ENCODE results near the gene SIX2. TPM values are rescaled to one million over a fixed set of nuclear protein-coding genes. Genes with fewer than 3 reads are reported as not detected.
A peak's percentile ranks its signal among the peaks of the same experiment; 100 is the strongest.
"Not testable (repeated sequence)": the region's sequence is repeated elsewhere in the genome, so short reads cannot be mapped to it uniquely, and the experiment has no call there.

The SIX2 gene
- not detected in 2 replicates for total RNA-seq

- Mint-ChIP-seq H3K36me3 (ENCODE audit: low read depth) (no peaks in the 10 kb centered on the region), H3K9me3 (no peaks in the 10 kb centered on the region), H3K4me1 (ENCODE audit: low read depth) (no peaks in the 10 kb centered on the region), H3K27me3 (ENCODE audit: insufficient read depth) (peaks cover 69% of the 10 kb centered on the region), H3K4me3 (peak within 1 kb of the TSS; percentile 71), H3K27ac (no peak within 1 kb of the TSS)
- intact Hi-C loops (cut with micrococcal nuclease) = no loop called here
- no peak for DNase-seq (ENCODE audit: low spot score)
These were observed at the start of gene SIX2 for GRCh38 chr2:45009303-45009927. TSS of gene SIX2 (minus strand) at chr2:45009452. CDS start at chr2:45009110, 342 bp downstream.

- no peaks in the 10 kb centered on the region for H3K27me3 Mint-ChIP-seq (ENCODE audit: insufficient read depth)
- no peaks in the 10 kb centered on the region for H3K9me3 Mint-ChIP-seq
- intact Hi-C loops (cut with micrococcal nuclease) = no loop called here
- no peaks in the 10 kb centered on the region for H3K36me3 Mint-ChIP-seq (ENCODE audit: low read depth)
- no peak overlapping the region for H3K4me3 Mint-ChIP-seq
- H3K4me1 Mint-ChIP-seq (ENCODE audit: low read depth) = no peaks in the 10 kb centered on the region
- H3K27ac Mint-ChIP-seq = no peak overlapping the region
- no peak for DNase-seq (ENCODE audit: low spot score)
These were observed 45.9 kb upstream of the SIX2 start for GRCh38 chr2:45055162-45055605.

GRCh38 chr2:45053966-45054365 is 44.7 kb upstream of the SIX2 start:
- intact Hi-C loops (cut with micrococcal nuclease) = no loop called here
- no peak for DNase-seq (ENCODE audit: low spot score)
- Mint-ChIP-seq H3K4me3 (no peak overlapping the region), H3K9me3 (no peaks in the 10 kb centered on the region), H3K27me3 (ENCODE audit: insufficient read depth) (no peaks in the 10 kb centered on the region), H3K4me1 (ENCODE audit: low read depth) (no peaks in the 10 kb centered on the region), H3K27ac (no peak overlapping the region), H3K36me3 (ENCODE audit: low read depth) (no peaks in the 10 kb centered on the region)

GRCh38 chr2:45052388-45052928 is 43.2 kb upstream of the SIX2 start:
- no peak for DNase-seq (ENCODE audit: low spot score)
- Mint-ChIP-seq H3K27ac (no peak overlapping the region), H3K36me3 (ENCODE audit: low read depth) (no peaks in the 10 kb centered on the region), H3K4me1 (ENCODE audit: low read depth) (no peaks in the 10 kb centered on the region), H3K9me3 (no peaks in the 10 kb centered on the region), H3K27me3 (ENCODE audit: insufficient read depth) (no peaks in the 10 kb centered on the region), H3K4me3 (no peak overlapping the region)
- intact Hi-C loops (cut with micrococcal nuclease) = no loop called here

- H3K9me3 Mint-ChIP-seq = no peaks in the 10 kb centered on the region
- no peaks in the 10 kb centered on the region for H3K27me3 Mint-ChIP-seq (ENCODE audit: insufficient read depth)
- intact Hi-C loops (cut with micrococcal nuclease) = loop anchor here (10.0 kb wide), 1 partner anchor 65 kb away; no protein-coding TSS in a partner anchor
- H3K27ac Mint-ChIP-seq = no peak overlapping the region
- no peak overlapping the region for H3K4me3 Mint-ChIP-seq
- H3K4me1 Mint-ChIP-seq (ENCODE audit: low read depth) = no peaks in the 10 kb centered on the region
- no peaks in the 10 kb centered on the region for H3K36me3 Mint-ChIP-seq (ENCODE audit: low read depth)
- DNase-seq (ENCODE audit: low spot score) = no peak
These were observed 40.5 kb upstream of the SIX2 start for GRCh38 chr2:45049569-45050336.

- H3K36me3 Mint-ChIP-seq (ENCODE audit: low read depth) = no peaks in the 10 kb centered on the region
- H3K4me3 Mint-ChIP-seq = no peak overlapping the region
- intact Hi-C loops (cut with micrococcal nuclease) = loop anchor here (10.0 kb wide), 1 partner anchor 68 kb away; no protein-coding TSS in a partner anchor
- H3K27me3 Mint-ChIP-seq (ENCODE audit: insufficient read depth) = peaks cover 3% of the 10 kb centered on the region
- H3K4me1 Mint-ChIP-seq (ENCODE audit: low read depth) = no peaks in the 10 kb centered on the region
- no peak overlapping the region for H3K27ac Mint-ChIP-seq
- no peak for DNase-seq (ENCODE audit: low spot score)
- no peaks in the 10 kb centered on the region for H3K9me3 Mint-ChIP-seq
These were observed 38.0 kb upstream of the SIX2 start for GRCh38 chr2:45047301-45047700.

GRCh38 chr2:45046786-45047185 is 37.5 kb upstream of the SIX2 start:
- Mint-ChIP-seq H3K27ac (no peak overlapping the region), H3K4me3 (no peak overlapping the region), H3K36me3 (ENCODE audit: low read depth) (no peaks in the 10 kb centered on the region), H3K27me3 (ENCODE audit: insufficient read depth) (peaks cover 3% of the 10 kb centered on the region), H3K9me3 (no peaks in the 10 kb centered on the region), H3K4me1 (ENCODE audit: low read depth) (no peaks in the 10 kb centered on the region)
- DNase-seq (ENCODE audit: low spot score) = no peak
- intact Hi-C loops (cut with micrococcal nuclease) = loop anchor here (10.0 kb wide), 1 partner anchor 68 kb away; no protein-coding TSS in a partner anchor

- intact Hi-C loops (cut with micrococcal nuclease) = loop anchor here (10.0 kb wide), 1 partner anchor 69 kb away; no protein-coding TSS in a partner anchor
- H3K27me3 Mint-ChIP-seq (ENCODE audit: insufficient read depth) = peaks cover 3% of the 10 kb centered on the region
- H3K36me3 Mint-ChIP-seq (ENCODE audit: low read depth) = no peaks in the 10 kb centered on the region
- H3K9me3 Mint-ChIP-seq = no peaks in the 10 kb centered on the region
- DNase-seq (ENCODE audit: low spot score) = no peak
- no peaks in the 10 kb centered on the region for H3K4me1 Mint-ChIP-seq (ENCODE audit: low read depth)
- H3K4me3 Mint-ChIP-seq = no peak overlapping the region
- no peak overlapping the region for H3K27ac Mint-ChIP-seq
These were observed 36.5 kb upstream of the SIX2 start for GRCh38 chr2:45045706-45046105.

GRCh38 chr2:45044916-45045315 is 35.7 kb upstream of the SIX2 start:
- DNase-seq (ENCODE audit: low spot score) = no peak
- H3K27ac Mint-ChIP-seq = no peak overlapping the region
- H3K36me3 Mint-ChIP-seq (ENCODE audit: low read depth) = no peaks in the 10 kb centered on the region
- intact Hi-C loops (cut with micrococcal nuclease) = loop anchor here (10.0 kb wide), 1 partner anchor 70 kb away; no protein-coding TSS in a partner anchor
- H3K4me1 Mint-ChIP-seq (ENCODE audit: low read depth) = no peaks in the 10 kb centered on the region
- H3K9me3 Mint-ChIP-seq = no peaks in the 10 kb centered on the region
- no peak overlapping the region for H3K4me3 Mint-ChIP-seq
- H3K27me3 Mint-ChIP-seq (ENCODE audit: insufficient read depth) = peaks cover 3% of the 10 kb centered on the region

- H3K36me3 Mint-ChIP-seq (ENCODE audit: low read depth) = no peaks in the 10 kb centered on the region
- intact Hi-C loops (cut with micrococcal nuclease) = loop anchor here (10.0 kb wide), 1 partner anchor 72 kb away; no protein-coding TSS in a partner anchor
These were observed 33.9 kb upstream of the SIX2 start for GRCh38 chr2:45043174-45043573.

GRCh38 chr2:45042401-45042800 is 33.1 kb upstream of the SIX2 start:
- intact Hi-C loops (cut with micrococcal nuclease) = loop anchor here (10.0 kb wide), 1 partner anchor 72 kb away; no protein-coding TSS in a partner anchor

More at GRCh38 chr2:45043174-45043573, 33.9 kb upstream of the SIX2 start:
- no peak overlapping the region for H3K27ac Mint-ChIP-seq
- no peaks in the 10 kb centered on the region for H3K9me3 Mint-ChIP-seq
- DNase-seq (ENCODE audit: low spot score) = no peak
- no peak overlapping the region for H3K4me3 Mint-ChIP-seq
- no peaks in the 10 kb centered on the region for H3K4me1 Mint-ChIP-seq (ENCODE audit: low read depth)
- peaks cover 3% of the 10 kb centered on the region for H3K27me3 Mint-ChIP-seq (ENCODE audit: insufficient read depth)

GRCh38 chr2:45040786-45041185 is 31.5 kb upstream of the SIX2 start:
- Mint-ChIP-seq H3K4me1 (ENCODE audit: low read depth) (no peaks in the 10 kb centered on the region), H3K9me3 (no peaks in the 10 kb centered on the region), H3K27ac (no peak overlapping the region), H3K27me3 (ENCODE audit: insufficient read depth) (peaks cover 3% of the 10 kb centered on the region), H3K4me3 (no peak overlapping the region), H3K36me3 (ENCODE audit: low read depth) (no peaks in the 10 kb centered on the region)
- DNase-seq (ENCODE audit: low spot score) = no peak
- intact Hi-C loops (cut with micrococcal nuclease) = loop anchor here (10.0 kb wide), 1 partner anchor 74 kb away; no protein-coding TSS in a partner anchor

More at GRCh38 chr2:45042401-45042800, 33.1 kb upstream of the SIX2 start:
- H3K4me1 Mint-ChIP-seq (ENCODE audit: low read depth) = no peaks in the 10 kb centered on the region
- no peak overlapping the region for H3K4me3 Mint-ChIP-seq
- H3K27ac Mint-ChIP-seq = no peak overlapping the region
- H3K36me3 Mint-ChIP-seq (ENCODE audit: low read depth) = no peaks in the 10 kb centered on the region
- H3K27me3 Mint-ChIP-seq (ENCODE audit: insufficient read depth) = peaks cover 3% of the 10 kb centered on the region
- no peaks in the 10 kb centered on the region for H3K9me3 Mint-ChIP-seq
- no peak for DNase-seq (ENCODE audit: low spot score)

GRCh38 chr2:45039804-45040203 is 30.6 kb upstream of the SIX2 start:
- not testable (repeated sequence) for DNase-seq (ENCODE audit: low spot score); H3K9me3 Mint-ChIP-seq; H3K4me1 Mint-ChIP-seq (ENCODE audit: low read depth); H3K27me3 Mint-ChIP-seq (ENCODE audit: insufficient read depth); H3K4me3 Mint-ChIP-seq; H3K27ac Mint-ChIP-seq; H3K36me3 Mint-ChIP-seq (ENCODE audit: low read depth)
- intact Hi-C loops (cut with micrococcal nuclease) = loop anchor here (10.0 kb wide), 1 partner anchor 75 kb away; no protein-coding TSS in a partner anchor

Data from activated T-helper 1 cell treated with anti-CD3 and anti-CD28 coated beads, Interleukin-12 subunit alpha, Interleukin-12 subunit beta, Interleukin-2, Interleukin-4 antibody, amounts not matched to agents 30 ng/mL and 10 ng/mL and 1 ng/mL, durations not matched to agents 14 hours and 24 hours and 36 hours (primary cell).